HL-60/S4 treated with phorbol 12-myristate 13-acetate at 8.2 ng/mL for 4 days and 3 days (cell line): Measurements from ENCODE around the gene UVRAG.

Experiments used
- in situ Hi-C: fragments of 300-500 bp; cut with MboI; formaldehyde crosslinking; loops from 2 replicates; pipeline ENCODE4 v1.15.0; 2022; ENCODE audit warnings: low sequenced_read_pairs

UVRAG gene

GRCh38 chr11:76086743-76087635 lies 272.0 kb downstream of the UVRAG start:
- in situ Hi-C loops: no loop called here

DNA sequence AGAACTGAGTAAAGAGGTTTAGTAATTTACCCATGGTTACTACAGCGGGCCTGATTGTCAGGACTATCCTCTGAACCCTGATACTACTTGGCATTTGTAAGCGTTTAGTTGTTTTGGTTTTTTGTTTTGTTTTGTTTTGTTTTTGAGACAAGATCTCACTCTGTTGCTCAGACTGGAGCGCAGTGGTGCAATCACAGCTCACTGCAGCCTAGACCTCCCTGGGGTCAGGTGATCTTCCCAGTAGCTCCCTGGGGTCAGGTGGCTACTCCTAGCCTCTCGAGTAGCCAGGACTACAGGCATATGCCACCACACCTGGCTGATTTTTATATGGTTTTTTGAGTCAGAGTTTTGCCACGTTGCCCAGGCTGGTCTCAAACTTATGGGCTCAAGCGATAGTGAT lies 272.7 kb downstream of the UVRAG start:
- in situ Hi-C loops: no loop called here

GRCh38 chr11:76088511-76088910 lies 273.5 kb downstream of the UVRAG start:
- in situ Hi-C loops: no loop called here

DNA sequence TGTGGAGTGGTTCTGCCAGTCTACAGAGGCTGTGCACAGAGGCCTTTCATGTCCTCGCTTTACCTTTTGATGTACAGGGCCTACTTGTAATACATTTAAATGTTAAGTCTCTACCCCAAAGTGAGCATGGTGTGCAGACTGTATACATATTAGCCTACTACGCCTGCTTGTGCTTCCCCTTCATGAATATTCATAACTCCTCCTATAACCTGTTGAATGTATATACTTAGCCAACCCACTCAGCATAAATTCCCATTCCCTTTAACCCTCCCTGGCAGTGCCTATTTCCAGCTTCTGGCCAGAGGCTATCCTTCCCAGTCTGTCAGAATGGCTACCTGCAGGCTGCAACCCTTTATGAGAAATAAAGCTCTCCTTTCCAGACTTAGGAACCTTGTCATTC lies 275.2 kb downstream of the UVRAG start:
- in situ Hi-C loops: no loop called here

GRCh38 chr11:76090821-76091220 lies 275.8 kb downstream of the UVRAG start:
- in situ Hi-C loops: no loop called here

DNA sequence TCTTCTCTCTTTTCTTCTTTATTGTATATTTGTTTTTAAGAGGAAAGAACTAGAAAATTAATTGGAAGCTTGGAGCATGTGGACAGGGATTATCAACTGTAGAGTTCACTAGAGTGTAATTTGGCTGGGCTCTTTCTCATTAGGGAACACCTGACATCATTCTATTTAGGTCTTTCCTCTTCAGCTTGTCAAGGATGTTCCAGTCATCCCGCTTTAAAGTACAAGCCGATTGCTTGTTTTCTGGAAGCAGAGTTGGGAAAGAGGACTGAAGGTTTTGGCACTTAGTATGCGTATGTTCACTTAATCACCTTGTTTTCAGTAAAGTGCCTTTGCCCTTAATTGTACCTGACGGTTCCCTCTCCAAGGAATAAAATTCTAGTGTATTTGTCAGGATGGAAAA lies 279.7 kb downstream of the UVRAG start:
- in situ Hi-C loops: no loop called here

GRCh38 chr11:76095891-76096290 lies 280.9 kb downstream of the UVRAG start:
- in situ Hi-C loops: no loop called here

DNA sequence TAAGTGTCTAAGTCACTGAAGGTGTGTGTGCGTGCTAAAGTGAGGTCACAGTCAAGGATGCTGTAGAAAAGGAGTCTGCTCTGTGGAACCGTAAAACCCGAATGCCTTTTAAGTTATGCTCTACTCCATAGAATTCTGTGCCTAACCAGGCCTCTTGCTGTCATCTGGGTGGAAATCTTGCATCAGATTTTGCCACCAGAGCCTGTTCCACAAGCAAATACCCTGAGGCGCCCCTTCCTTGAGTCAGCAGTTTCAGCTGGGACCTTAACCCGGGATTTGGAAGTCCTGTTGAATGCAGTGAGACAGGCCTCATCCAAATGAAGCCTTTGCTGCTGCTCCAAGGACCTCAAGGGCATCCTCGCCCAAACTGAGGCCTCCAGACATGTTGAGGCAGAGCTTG lies 281.5 kb downstream of the UVRAG start:
- in situ Hi-C loops: no loop called here

- in situ Hi-C loops: no loop called here
Measured at GRCh38 chr11:76102802-76103201, 287.8 kb downstream of the UVRAG start.

DNA sequence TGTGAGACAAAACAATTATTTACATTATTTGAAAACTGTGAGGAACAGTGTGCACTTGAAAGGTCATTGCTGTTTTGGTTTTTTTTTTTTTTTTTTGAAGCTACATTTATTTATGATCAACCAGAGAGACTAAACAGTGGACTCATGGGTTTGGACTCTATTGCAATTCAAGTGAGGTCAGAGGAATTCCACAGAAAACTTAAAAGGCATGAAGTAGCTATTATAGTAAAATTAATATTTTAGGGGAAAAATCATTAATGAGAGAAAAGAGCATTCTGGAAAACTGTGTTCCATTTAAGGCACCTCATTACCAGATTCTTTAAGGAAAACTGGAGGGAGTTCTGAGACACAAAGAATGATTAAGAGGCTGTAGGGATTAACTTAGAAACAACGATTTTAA lies 288.4 kb downstream of the UVRAG start:
- in situ Hi-C loops: no loop called here

- in situ Hi-C loops: no loop called here
Measured at GRCh38 chr11:76104285-76104684, 289.3 kb downstream of the UVRAG start.

DNA sequence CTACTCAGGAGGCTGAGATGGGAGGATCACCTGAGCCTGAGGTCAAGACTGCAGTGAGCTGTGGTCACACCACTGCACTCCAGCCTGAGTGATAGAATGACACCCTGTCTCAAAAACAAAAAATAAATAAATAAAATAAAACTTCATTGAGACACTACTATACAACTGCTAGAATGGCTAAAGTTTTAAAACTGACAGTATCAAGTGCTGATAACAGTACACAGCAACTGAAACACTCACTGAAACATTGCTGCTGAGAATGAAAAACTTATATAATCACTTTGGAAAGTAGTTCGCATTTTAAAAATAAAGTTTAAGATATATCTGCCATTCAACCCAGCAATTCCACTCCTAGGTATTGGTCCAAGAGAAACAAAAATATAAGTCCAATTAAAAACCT lies 290.6 kb downstream of the UVRAG start:
- in situ Hi-C loops: no loop called here

DNA sequence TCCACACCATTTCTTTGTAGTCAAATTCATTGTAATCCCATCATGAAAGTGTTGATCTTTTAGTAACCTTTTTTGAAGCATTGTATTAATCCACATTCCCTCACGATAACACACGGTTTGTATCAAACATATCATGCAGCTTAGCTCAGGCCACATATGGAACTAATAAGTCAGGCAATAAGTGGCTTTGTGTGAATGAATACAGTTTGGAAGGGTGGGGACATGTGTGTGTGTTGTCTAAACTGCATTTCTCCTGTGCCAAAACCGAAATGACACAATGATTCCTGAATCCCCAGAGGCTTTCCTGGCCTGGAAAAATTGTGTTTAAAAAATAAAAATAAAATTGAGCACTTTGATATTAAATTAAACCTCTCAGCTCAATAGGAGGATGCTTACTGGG lies 293.0 kb downstream of the UVRAG start:
- in situ Hi-C loops: no loop called here

DNA sequence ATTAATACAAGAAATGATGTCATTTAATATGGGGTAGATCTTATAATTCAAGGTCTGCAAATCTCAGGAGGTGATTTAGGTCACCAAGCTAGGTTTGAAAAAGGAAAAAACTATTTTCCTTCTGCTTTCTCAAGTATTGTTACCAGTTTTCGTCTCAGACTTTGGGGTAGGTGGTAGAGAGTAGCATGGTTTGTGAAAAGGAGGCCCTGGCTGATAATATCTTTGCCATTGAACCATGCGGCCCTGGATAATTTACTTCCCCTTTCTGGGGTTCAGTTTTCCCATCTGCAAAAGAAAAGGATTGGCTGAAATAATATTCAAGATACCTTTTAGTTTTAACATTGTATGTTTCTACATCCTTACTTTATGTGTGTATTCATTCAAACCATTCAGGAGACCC lies 299.2 kb downstream of the UVRAG start:
- in situ Hi-C loops: no loop called here

GRCh38 chr11:76115555-76115954 lies 300.5 kb downstream of the UVRAG start:
- in situ Hi-C loops: no loop called here

DNA sequence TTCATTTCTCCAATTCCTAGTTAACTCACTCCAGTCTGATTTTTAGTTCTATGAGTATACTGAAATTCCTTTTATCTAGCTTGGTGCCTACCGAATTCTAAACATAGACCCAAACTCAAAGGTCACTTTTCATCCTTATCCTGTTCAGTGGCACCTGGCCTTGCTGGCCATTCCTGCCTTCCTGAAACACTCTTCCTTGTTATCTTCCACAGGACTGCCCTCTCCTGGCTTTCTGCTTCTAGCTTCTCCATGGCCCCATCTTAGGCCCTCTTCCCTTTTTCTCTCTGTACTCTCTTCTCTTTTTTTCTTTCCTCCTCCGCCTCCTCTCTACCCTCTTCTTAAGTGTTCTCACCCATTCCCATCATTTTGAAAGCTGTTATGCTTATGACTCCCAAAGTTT lies 304.0 kb downstream of the UVRAG start:
- in situ Hi-C loops: no loop called here

DNA sequence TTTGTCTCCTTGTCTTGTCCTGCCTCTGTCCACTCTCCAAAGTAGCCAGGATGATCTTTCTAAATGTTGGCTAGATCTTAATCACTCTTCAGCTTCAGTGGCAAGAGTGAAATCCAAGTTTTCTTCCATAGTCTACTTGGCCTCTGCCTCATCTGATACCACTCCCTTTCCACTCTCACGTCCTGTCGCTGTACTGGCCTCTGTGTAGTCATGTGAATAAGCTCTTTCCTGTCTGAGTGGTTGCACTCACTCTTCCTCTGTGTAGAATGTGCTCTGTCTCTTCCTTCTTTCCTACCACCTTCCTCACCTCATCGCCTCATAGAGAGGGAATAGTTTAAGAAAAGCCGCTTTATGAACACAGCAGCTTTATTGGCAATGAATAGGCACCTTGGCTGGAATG lies 304.8 kb downstream of the UVRAG start:
- in situ Hi-C loops: no loop called here

DNA sequence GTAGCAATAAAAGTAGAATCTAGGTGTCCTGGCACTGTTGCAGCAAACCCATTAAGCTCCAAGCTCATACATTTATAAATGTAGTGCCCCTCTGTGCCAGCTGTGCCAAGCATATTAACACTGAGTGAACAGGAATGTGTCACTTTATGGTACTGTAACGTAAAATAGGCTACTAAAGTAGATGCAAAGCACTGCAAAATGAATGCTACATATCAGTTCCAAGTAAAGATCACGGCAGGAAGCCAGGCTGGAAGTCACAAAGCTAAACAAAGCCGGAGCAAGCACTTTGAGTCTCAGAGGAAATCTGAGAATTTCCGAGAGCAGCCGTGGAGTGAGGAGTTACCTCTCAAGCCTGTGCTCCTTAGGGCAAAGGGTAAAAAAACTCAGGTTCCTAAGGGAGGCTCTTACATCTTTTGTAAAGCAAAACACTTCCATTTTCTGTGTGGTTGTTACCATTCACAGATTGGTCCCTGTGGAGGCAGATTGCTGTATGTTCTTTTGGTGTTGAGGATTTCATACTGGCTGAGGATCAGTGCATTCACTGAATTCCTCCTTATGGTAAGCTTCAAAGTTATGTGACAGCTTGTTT lies 305.6 kb downstream of the UVRAG start:
- in situ Hi-C loops: no loop called here

DNA sequence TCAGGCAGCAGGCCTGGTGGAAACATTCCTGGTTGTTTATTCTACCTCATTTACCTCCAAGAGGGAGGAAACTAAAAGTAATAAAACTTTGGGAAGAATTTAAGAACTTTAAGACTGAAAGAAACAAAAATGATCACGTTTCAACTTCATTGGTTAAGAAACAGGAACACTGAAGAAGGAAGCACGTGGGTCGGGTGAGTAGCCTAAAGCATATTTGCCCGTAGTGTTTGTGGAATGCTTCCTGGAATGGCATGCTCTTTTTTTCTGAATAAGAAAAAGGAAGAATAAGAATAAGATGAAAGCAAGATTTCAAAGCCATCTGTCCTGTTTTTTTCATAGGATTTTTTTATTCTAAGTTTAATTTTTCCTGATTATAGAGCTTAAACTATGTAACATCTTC lies 308.2 kb downstream of the UVRAG start:
- in situ Hi-C loops: no loop called here

DNA sequence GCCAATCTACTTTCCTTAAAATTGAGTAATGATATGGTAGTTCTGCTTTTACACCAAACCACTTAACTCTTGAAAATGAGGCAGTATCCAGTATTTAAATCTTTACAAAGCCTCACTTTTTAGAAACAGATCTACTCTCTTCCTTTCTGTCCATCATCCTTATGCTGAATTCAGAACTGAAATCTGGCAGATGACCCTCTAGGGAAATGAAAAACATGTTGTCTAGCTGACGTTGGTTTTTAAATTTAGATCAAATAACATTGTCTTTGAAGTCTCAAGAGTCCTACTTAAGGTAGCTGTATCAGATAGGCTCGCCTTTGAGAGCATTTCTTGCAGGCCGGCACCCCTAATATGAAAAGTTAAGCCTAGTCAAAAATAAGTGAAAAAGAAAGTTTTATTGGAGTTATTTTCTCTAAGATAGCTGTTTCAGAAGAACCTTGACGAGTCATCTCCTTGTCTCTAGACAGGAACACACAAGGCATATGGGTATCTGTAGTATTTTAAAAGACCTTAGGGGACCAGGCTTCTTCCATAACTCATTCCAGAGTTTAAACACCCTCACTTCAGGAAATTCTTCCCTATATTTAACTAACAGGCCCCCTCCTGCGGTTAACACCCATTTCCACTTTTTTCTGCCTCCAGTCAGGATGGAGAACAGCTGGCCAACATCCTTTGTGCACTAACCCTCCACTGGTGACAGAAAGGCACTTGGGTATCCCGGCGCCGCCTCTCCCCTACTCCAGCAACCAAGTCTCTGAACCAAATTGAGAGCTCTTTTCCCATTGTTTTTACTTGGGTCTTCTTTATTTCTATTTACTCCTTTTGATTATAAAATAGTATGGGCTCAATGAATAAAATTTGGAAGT lies 310.1 kb downstream of the UVRAG start:
- in situ Hi-C loops: no loop called here

- in situ Hi-C loops: no loop called here
Measured at GRCh38 chr11:76129729-76130128, 314.7 kb downstream of the UVRAG start.

- in situ Hi-C loops: no loop called here
Measured at GRCh38 chr11:76131142-76131541, 316.1 kb downstream of the UVRAG start.
